ENCODE data around the gene ALPI.

DNA sequence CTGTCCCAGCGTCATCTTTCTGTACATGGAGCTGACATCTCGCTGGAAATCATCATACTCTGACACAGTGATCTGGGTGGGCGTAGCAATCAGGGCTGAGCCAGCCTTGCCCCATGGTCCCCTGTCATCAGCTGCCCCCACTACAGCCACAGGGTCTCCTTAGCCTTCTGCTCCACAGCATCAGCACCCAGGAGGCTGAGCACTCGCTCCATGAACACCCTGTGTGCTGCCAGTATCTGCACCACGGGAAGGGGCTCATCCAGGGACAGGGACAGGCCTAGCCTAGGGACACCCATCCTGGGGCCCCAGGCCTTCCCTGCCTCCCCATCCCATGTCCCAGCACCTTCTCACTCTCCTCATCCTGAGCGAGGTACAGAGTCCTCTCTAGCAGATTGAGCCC, 37.9 kb upstream of the ALPI start:
- TF ChIP-seq POLR2AphosphoS5 (IDR thresholded peaks at IDR 0.05; ENCODE audit: low read depth, low read length) (no peak), SIN3A (IDR thresholded peaks at IDR 0.05; ENCODE audit: borderline replicate concordance, insufficient read depth, low read depth, low read length) (no peak), TCF7L2 (IDR thresholded peaks at IDR 0.05; ENCODE audit: low read depth, low read length) (no peak)
- TF ChIP-seq, protein P1, sequence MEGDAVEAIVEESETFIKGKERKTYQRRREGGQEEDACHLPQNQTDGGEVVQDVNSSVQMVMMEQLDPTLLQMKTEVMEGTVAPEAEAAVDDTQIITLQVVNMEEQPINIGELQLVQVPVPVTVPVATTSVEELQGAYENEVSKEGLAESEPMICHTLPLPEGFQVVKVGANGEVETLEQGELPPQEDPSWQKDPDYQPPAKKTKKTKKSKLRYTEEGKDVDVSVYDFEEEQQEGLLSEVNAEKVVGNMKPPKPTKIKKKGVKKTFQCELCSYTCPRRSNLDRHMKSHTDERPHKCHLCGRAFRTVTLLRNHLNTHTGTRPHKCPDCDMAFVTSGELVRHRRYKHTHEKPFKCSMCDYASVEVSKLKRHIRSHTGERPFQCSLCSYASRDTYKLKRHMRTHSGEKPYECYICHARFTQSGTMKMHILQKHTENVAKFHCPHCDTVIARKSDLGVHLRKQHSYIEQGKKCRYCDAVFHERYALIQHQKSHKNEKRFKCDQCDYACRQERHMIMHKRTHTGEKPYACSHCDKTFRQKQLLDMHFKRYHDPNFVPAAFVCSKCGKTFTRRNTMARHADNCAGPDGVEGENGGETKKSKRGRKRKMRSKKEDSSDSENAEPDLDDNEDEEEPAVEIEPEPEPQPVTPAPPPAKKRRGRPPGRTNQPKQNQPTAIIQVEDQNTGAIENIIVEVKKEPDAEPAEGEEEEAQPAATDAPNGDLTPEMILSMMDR (IDR thresholded peaks at IDR 0.05): no peak
- TF ChIP-seq, protein P2, sequence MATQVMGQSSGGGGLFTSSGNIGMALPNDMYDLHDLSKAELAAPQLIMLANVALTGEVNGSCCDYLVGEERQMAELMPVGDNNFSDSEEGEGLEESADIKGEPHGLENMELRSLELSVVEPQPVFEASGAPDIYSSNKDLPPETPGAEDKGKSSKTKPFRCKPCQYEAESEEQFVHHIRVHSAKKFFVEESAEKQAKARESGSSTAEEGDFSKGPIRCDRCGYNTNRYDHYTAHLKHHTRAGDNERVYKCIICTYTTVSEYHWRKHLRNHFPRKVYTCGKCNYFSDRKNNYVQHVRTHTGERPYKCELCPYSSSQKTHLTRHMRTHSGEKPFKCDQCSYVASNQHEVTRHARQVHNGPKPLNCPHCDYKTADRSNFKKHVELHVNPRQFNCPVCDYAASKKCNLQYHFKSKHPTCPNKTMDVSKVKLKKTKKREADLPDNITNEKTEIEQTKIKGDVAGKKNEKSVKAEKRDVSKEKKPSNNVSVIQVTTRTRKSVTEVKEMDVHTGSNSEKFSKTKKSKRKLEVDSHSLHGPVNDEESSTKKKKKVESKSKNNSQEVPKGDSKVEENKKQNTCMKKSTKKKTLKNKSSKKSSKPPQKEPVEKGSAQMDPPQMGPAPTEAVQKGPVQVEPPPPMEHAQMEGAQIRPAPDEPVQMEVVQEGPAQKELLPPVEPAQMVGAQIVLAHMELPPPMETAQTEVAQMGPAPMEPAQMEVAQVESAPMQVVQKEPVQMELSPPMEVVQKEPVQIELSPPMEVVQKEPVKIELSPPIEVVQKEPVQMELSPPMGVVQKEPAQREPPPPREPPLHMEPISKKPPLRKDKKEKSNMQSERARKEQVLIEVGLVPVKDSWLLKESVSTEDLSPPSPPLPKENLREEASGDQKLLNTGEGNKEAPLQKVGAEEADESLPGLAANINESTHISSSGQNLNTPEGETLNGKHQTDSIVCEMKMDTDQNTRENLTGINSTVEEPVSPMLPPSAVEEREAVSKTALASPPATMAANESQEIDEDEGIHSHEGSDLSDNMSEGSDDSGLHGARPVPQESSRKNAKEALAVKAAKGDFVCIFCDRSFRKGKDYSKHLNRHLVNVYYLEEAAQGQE (IDR thresholded peaks at IDR 0.05; ENCODE audit: insufficient read depth in 1 of 2, low read depth in 2 of 2, low read length in 1 of 2): no peak
